HG03064 (cell line): Measurements from ENCODE around the gene ENPP6.

ENCODE experiments used
- ATAC-seq: cut with Tn5 transposase; IDR thresholded peaks from one replicate; pipeline ENCODE4 v1.9.1; 2021; ENCODE audit warnings: low read depth; ENCODE audit not compliant: unreplicated experiment

ENPP6 gene

GRCh38 chr4:184192933-184193332 is 24.7 kb downstream of the ENPP6 start:
- no peak for ATAC-seq

GRCh38 chr4:184191267-184191666 is 26.4 kb downstream of the ENPP6 start:
- ATAC-seq: no peak

DNA sequence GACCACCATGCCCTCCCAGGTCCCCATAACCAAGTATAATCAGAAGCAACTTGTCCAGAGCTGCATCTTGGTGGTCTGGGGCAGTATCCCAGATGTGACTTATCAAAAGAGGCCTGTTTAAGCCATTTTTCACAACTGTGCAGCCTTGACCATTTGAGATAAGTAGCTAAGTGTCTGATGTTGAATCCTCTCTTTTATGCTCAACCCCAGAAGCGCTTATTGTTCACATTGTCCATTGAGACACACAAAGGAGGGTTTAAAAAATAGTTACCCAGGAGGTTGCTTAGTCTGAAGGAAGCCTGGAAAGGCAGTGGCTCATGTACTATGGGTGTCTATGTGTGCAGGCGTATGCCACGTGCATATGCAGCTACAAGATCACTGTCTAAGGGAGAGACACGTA is 27.0 kb downstream of the ENPP6 start:
- no peak for ATAC-seq

- ATAC-seq: no peak
These were observed 27.7 kb downstream of the ENPP6 start for GRCh38 chr4:184189966-184190365.

- ATAC-seq: no peak
These were observed 29.0 kb downstream of the ENPP6 start for GRCh38 chr4:184188443-184189400.

DNA sequence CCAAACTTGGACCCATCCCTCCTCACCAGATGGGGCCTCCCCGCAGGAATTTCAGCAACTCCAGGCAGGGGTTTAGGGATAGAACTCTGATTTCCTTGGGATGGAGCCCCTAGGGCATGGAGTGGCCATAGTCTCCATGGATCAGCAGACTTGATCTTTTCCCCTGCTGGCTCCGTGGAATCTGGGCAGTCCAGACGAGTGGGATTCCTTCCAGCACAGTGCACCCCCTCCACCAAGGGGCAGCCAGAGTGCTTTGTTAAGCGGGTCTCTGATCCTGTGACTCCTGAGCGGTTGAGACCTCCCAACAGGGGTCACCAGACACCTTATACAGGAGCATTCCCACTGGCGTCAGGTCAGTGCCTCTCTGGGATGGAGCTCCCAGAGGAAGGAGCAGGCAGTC is 40.4 kb downstream of the ENPP6 start:
- no peak for ATAC-seq

GRCh38 chr4:184174571-184175488 is 42.8 kb downstream of the ENPP6 start:
- ATAC-seq: no peak

DNA sequence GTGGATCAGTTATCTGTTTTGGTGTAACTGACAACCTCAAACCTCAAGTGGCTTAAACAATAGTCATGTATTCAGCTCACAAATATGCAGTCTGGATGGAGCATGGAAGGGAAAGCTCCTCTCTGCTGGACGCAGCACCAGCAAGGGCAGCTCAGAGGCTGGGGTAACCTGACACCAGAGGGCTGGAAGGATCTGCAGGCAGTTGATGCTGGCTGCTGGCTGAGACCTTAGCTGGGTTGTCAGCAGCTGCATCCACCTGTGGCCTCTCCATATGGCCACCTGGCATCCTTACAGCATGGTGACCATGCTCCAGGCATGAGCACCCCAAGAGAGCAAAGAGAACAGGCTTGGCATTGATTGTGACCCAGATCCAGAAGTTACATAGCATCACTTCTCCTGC is 46.7 kb downstream of the ENPP6 start:
- ATAC-seq: no peak

DNA sequence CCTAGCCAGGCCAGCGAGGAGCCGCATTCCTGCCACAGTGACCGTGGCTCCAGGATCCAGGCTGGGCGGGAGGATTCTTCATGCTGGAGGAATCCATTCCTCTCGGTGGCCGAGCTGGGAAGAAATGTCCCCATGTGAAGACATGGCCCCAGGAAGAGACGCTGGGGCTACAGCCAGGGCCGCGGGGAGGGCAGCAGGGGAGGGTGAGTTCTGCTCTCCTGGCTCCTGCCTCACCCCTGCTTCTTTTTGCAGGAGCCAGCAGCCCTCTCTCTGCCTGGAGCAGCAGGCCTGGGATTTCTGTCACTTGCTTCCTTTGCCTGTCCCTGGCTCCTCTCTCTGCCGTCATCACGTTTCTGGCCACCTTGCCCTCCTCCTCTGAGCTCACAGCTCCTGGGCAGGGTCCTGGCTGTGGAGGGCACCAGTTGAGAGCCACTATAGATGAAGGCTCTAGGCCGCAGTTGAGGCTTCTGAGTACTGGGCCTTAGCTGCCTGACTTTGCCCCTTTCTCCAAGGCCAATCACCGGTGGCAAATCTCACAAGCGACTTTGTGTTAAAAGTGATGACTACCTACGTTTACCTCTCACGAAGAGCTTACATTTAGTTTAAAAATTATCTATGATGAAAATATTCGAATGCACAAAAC is 48.3 kb downstream of the ENPP6 start:
- no peak for ATAC-seq

DNA sequence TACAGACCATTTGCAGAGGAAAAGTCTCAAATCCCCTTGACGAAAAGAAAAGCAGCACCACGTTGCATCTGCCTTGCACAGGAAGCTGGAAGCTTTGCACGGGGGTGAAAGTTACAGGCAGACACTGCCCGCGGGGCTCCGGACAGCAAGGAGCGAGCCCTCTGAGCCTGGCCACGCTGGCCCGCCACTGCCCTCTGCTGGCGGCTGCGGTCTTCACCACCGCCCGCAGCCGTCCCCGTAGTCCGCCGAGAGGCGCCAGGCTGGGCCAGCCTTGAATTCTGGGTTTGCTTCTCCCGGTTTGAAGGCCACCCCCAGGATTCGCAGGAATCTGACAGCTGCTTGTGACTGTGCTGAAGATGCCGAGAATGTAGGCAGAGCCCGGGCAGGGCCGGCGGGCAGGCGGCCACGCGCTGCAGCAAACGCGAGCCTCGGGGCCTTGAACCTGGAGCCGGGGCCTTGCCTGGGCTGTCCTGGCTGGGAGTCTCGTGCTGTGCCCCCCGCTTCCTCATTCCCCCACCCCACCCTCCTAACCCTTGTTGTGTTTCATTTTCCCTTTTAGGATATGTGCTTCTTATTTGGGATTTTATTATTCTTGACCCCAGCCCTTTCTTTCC is 49.2 kb downstream of the ENPP6 start:
- ATAC-seq: peak; percentile 90

GRCh38 chr4:184167576-184167975 is 50.1 kb downstream of the ENPP6 start:
- ATAC-seq: no peak

DNA sequence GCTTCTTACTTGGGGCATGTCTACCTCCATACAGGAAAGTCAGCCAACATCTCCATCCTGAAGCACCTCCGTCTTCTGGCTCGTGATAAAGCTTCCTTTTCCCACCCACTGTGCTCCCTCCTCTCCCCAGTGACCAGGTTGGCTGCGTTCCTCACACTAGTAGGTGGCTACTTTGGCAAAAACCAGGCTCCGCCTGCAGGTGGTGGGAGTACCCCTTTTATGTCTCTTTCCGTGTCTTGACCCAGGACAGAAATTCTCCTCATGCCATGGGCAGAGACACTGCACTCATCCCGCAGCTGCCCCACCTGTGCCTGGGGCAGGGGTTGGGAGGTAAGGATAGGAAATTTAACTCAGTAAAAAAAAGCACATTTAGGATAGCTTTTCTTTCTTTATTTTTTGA is 50.9 kb downstream of the ENPP6 start:
- ATAC-seq: no peak

GRCh38 chr4:184165291-184165690 is 52.4 kb downstream of the ENPP6 start:
- ATAC-seq: no peak

GRCh38 chr4:184163813-184164212 is 53.9 kb downstream of the ENPP6 start:
- no peak for ATAC-seq

DNA sequence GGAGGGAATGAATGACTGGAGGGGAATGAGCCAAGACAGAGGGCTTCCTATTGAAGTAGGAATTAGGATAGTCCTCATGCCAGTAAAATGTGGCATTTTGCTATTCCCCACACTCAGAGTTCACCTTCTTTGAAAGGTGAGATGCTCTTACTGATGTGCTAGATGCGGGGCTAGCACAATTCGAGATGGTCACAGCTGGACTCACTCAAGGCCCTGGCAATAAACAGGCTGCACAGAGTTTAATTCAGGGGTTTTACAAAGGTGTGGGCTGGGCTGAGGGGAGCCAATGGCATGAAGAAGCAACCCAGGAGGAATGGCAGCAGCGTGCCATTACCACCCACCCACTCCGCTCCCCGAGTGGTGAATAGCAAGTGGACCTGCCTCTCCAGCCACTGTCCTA is 55.1 kb downstream of the ENPP6 start:
- no peak for ATAC-seq

- ATAC-seq: no peak
These were observed 60.4 kb downstream of the ENPP6 start for GRCh38 chr4:184157322-184157721.

DNA sequence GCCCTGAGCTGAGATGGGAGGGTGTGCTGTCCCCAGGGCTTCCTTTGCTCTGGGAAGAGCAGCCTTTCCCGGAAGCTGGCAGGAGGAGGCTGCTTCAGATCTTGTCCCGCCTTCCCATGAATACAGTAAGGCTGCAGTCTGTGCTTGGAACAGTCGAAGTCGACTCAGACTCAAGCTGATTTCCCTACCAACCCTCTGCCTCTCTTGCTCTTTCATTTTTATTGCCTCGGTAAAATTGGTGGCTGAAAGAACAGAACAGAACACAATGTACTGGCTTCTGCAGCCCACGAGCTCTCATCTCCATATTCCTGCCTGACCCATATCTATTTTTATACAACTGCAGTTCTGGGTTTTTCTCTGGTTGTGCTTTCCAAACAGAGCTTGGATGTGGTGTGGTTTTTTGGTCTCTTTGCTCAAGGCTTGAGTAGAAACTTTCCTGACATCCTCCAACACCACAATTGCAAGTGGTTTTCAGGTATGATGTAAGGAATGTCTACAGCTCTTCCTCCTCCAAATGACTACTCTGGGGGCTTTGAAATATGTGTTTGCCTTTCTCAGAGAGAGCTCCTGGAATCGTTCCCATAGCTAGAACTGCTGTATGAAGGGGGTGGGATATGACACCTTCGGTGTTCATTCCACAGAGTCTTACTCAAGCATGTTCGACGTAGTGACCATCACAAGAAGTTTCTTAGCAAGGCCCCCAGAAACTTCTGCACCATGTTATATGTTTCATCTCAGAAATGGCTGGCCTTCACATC is 61.3 kb downstream of the ENPP6 start:
- ATAC-seq: no peak

GRCh38 chr4:184154199-184154598 is 63.5 kb downstream of the ENPP6 start:
- ATAC-seq: no peak

GRCh38 chr4:184153781-184154180 is 63.9 kb downstream of the ENPP6 start:
- ATAC-seq: no peak

- no peak for ATAC-seq
These were observed 65.6 kb downstream of the ENPP6 start for GRCh38 chr4:184151988-184152485.
